CD4-positive, alpha-beta T cell treated with Interleukin-1 beta for 1 hour (primary cell): ENCODE data around the gene KCNE2.
"Not testable (repeated sequence)": the region's sequence is repeated elsewhere in the genome, so short reads cannot be mapped to it uniquely, and the experiment has no call there.

Source experiments
- DNase-seq, 2 donors: peaks; one replicate each; pipeline ENCODE4 v3.0.0-alpha.2; 2020 to 2022

KCNE2 gene

DNA sequence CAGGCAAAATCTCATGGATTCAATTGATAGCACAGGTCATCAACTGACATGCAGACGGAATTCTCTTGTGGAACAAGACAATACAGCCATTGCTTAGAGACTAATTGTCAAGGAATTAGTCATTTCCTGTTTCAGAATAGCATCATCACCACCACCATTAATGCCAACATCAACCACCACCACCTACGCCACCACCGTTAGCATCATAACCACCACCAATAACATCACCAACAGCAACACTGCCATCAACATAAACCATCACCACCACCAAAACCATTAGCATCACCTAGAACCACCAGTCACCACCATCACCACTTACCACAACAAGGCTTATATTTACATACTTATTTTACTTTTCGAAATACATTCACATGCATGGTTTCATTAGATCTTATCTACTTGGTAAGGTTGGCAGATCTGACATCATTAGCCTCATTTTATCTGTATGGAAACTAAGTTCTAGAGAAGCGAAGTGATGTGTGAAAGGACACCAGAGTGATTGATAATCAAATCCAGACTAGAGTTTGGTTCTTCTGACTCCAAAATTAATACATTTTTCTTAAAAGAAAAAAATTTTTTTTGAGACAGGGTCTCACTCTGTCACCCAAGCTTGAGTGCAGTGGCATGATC, 53.8 kb downstream of the KCNE2 start:
- DNase-seq: not testable (repeated sequence)
